Dermis microvascular lymphatic vessel endothelial cell (primary cell): ENCODE results near the gene MED29. TPM values are rescaled to one million over a fixed set of nuclear protein-coding genes. Genes with fewer than 3 reads are reported as not detected.

Experiments
- DNase-seq, 2 donors: peaks; one replicate each; pipeline versions ENCODE4 v3.0.0 to v3.0.0-alpha.2; 2010; ENCODE audit warnings: low read depth in 2 of 2
- total RNA-seq: library from RNA; depleted of rRNA; stranded (reverse); fragments of >200 nt; gene quantifications from 2 replicates; pipeline ENCODE4 v1.2.1, GENCODE V29; 2014

The MED29 gene
- total RNA-seq, 1 donor from 2014 or later: 11.6 TPM

DNA sequence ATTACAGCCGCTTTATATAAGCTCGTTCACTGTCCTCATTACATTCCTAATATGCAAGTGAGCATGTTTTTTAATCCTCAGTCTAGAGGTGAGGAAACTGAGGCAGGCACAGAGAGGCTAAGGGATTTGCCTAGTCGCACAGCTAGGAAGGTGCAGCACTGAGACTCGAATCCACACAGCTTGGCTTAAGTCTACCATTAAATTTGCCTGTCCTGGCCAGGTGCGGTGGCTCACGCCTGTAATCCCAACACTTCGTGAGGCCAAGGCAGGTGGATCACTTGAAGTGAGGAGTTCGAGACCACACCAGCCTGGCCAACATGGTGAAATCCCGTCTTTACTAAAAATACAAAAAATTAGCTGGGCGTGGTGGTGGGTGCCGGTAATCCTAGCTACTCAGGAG is 36.5 kb downstream of the MED29 start:
- DNase-seq: no peak

DNA sequence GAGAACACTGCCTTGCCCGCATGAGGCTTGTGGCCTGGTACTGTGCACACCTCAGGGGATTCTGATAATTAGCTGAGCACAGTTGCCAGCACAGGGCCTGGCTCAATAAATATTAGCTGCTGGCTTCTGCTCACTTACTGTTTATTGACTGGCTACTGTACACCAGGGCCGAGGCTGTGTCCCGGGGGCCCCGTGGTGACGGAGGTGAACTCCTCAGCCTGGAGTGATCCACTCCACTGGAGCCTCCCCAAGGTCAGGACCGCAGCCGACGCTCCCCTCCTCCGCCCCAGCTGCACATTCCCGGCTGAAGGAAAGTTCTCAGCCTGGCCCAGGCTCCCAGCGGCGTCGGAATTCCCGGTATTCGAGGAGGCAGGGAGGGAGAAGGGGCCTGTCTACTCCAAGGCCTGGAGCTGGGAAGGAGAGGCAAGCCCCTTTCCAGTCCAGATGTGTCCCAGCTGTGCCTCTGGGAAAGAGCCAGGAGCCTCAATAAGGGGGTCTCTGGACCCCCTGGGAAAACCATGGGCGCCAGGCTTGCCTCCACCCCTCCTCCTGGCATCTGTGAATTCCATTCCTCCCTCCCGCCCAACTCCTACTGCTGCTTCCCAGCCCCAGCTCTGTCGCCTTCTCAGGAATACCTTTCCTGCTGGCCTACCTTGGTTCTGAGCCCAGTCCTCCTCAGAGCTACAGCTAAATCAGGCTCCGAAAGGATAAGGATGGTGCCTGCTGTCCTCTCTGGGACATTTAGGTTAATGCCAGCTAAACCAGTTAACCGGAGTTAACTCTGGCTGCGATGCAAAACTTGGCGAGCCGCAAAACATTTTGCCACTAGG is 37.3 kb downstream of the MED29 start:
- DNase-seq: peak in 1 of 2 donors; percentile 76

DNA sequence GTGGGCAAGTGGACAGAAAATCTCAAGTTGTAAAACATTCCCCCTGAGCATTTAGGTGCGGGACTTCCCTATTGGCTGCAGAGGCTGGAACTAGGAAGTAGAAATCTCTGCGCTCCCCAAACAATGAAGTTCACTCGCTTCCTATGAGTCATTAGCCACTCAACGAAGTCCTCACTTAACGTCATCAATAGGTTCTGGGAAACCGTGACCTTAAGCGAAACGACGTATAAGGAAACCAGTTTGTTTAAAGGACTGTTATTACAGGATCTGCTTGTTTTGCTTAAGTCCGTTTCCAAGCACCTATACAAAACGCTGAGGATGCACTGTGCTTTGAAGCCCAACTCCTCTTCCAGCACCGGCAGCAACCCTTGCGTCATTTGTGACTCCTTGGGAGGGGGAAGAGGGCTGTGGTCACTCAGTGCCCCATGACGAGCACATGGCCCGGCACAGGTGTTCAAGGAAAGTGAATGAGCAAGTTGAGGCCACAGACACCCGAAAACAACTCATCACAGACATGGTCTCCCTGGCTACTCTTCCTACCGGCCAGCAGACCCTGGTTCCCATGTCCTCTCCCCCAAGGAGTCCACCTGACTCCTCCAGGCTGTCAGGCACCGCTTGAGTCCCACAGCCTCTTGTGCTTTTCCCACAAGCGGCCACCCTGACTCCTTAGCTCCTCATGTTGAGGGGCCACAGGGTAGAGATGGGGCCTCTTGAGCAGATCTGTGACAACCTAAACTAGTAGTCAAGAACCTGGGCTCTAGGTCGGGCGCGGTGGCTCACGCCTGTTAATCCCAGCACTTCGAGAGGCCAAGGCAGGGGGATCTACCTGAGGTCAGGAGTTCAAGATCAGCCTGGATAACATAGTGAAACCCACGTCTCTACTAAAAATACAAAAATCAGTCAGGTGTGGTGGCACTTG is 39.8 kb downstream of the MED29 start:
- DNase-seq: peak; percentile 99 to 100

DNA sequence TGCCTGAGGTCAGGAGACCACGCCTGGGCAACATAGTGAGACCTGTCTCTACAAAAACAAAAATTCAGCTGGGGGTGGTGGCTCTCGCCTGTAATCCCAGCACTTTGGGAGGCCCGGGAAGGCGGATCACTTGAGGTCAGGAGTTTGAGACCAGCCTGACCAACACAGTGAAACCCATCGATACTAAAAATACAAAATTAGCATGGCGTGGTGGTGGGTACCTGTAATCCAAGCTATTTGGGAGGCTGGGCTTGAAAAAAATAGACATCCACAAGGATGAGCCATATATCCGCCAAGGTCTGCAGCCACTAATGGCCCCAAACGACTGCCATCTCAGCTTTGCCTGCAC is 41.5 kb downstream of the MED29 start:
- DNase-seq: no peak

DNA sequence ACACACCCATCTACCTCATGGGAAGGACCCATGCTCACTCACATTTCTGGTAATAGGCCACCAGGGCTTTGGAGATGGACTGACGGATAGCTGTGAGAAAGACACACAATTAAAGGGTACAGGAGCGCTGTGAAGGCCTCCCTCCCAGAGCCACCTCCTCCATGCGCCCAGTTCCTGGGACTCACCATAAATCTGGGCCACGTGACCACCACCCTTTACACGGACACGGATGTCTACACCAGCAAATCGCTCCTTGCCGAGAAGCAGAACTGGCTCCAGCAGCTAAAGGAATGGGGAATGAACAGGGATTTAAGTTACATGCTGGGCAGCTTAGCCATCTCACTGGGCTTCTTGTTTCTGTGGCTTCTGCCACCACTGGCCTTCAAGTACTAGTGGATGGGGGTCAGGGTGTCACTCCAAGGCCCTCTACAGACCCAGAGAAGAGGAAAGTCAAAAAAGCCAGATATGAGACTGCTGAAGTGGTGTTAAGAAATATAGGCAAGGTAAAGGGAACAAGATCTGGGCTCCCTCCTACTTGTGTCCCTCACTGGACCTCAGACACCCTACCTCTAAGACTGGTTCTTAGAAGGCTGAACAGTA is 42.4 kb downstream of the MED29 start:
- no peak for DNase-seq

DNA sequence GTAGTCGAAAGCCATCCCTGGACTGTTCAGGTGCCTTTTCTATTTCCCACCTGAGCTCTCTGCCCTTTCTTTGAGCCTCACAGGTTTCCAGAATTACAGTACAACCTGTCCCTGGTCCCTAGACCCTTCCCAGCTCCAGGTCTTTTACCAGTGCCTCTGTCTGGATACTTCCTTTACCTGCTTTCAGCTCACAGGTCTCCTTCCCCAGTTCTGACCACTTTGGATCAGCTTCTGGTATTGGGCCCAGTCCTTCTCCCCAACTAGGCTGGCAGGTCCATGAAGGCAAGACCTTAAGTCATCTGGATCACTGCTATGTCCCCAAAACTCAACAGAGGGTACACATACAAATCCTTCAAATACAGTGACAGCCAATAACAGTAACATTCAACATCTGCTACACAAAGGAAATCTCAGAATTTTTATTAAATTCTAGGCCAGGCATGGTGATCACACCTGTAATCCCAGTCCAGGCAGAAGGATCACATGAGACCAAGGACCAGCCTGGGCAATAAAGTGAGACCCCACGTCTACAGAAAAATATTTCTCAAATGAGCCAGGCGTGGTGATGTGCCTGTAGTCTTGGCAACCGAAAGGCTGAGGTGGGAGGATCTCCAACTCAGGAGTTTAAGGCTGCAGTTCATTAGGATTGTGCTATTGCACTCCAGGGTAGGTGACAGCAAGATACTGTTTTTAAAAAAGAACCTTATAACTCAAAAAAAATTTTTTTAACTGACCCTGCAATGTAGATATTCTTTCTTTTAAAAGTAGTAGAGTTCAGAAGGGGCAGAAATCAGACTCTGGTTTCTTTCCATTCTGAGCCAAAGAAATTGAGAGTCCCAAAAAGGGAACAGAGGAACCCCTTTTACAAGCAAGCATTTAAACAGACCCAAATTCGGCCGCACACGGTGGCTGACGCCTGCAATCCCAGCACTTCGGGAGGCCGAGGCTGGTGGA is 43.2 kb downstream of the MED29 start:
- DNase-seq: no peak

DNA sequence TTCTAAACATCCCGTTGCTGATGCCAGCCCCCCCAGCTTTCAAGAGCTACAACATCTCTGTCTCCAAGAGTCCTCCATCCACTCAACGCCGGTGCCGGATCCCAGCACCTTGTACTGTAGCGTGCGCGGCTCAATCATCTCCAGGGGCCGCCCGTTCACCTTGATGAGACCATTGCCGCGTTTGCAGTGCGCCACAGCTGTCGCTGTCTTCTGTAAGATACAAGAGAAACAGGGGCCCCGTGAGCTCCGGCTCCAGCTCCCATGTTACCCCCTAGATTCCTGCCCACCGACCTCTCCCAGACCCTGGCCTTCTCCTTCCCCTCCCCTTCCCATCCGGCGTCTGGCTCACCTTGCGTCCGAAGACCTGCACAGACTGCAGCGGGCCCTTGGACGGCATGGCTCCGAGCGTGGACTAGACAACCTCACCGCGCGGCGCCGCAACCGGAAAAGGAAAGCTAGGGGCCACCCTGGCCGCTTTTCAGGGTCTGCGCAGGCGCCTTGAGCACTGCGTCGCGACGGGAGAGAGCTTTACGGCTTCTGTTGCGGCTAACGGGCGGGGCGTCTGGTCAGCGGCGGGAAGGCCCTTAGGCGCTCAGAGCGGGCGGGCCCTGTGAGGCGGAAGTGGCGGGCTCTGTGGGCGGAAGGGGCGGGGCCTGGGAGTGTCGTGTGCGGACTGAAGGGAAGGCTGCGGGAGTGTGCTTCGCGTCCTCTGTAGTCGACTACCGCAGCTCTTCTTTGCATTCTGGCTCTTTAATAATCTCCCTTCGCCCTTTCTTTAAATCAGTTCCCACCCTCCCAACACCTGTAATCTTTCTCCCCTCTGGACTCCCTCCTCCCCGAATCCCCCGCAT is 44.5 kb downstream of the MED29 start, which contains the start of gene RPS16:
Gene RPS16 (minus strand): TSS at position 451 of the 851 bp plus-strand sequence. CDS start 54 bp downstream, at position 397.
- DNase-seq: peak; percentile 95 to 98

DNA sequence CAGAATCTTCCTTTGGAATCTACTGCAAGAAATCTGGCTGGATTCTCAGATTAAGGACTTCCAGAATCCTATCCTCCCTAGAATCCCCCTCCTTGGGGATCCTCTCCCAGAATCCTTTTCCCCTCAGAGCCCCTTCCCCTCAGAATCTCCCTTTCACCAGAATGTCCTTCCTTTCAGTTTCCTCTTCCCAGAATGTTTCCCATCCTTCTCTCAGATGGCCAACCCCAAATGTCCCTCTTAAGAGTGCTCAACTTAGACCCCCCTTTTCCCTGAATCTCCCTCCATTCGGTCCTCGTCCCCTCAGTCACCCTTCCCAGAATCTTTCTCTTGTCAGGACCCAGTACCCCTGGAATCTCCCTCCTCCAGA is 45.2 kb downstream of the MED29 start:
- no peak for DNase-seq

DNA sequence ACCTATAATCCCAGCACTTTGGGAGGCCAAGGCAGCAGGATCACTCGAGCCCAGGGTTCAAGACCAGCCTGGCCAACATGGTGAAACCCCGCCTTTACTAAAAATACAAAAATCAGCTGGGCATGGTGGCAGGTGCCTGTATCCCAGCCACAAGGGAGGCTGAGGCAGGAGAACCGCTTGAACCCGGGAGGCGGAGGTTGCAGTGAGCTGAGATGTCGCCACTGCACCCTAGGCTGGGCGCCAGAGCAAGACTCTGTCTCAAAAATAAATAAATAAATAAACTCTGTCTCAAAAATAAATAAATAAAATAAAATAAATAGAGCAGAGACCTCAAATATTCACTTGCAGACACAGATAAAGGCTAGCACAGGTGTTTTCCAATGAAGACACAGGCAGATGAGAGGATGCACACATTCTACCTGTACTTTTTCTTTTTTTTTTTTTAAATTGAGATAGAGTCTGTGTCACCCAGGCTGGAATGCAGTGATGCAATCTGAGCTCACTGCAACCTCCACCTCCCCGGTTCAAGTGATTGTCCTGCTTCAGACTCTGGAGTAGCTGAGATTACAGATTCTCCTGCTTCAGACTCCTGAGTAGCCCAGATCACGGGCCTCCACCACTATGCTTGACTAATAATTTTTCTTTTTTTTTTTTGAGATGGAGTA is 47.2 kb downstream of the MED29 start:
- DNase-seq: no peak

DNA sequence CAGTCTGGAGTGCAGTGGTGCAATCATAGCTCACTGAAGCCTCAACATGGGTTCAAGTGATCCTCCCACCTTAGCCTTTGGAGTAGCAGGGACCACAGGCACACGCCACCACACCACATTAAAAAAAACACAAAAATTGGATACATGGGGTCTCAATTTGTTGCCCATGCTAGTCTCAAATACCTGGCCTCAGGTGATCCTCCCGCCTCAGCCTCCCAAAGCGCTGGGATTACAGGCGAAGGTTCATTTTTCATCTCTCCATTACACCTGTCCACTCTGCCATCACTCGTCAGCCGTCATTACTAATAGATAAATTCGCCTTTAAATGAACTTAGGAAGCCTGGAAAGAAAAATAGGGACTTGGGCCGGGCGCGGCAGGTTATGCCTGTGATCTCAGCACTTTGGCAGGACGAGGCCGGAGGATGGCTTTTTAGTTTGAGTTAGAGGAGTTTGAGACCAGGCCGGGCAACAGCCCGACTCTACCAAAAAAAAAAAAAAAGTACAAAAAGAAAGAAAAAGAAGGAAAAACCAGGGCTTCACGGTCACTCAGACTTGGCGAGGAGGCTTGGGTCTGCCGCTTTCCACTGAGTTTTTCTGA is 53.5 kb downstream of the MED29 start:
- DNase-seq: peak in 1 of 2 donors; percentile 25

DNA sequence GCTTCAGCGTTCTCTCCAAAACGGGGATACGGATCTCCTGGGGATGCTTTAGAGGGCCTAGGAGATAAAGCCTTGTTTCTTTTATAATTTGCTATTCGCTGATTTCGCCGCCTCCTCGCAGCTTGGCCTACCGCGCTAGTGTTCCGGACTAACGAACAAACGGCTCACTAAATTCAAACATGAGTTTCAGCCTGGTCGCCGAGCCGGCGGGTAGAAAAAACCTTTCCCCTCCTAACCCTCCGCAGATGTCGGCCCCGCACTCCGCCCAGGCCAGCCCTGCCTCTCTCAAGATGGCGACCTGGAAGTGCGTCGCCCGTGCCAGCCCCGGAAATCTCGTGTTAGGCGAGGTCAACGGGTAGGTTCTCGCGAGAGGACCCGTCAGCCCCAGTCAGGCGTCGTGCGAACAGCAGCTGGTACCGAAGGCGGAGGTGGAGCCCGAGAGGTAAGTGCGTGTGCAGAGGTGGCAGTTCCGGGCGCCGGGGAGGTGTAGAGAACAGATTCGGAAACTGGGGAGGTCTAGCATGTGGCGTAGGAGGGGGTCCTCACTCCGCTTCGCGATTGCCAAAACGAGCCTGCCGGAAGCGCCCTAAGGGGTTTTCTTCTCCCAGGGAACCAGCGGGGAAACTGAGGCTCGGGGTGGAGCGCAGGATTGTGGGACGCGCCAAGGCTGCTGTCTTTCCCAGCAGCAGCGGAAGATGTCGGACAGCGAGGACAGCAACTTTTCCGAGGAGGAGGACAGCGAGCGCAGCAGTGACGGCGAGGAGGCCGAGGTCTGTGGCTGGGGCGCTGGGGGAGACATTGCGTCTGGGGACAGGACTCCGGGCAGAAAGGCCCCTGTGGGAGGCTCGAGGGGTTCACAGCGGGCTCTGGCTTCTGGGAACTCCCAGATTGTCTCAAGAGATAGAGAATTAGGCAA is 54.3 kb downstream of the MED29 start, which contains the start of gene SUPT5H:
Gene SUPT5H (plus strand): TSS at position 387 of the 916 bp plus-strand sequence. CDS start 309 bp downstream, at position 696.
- peak; percentile 96 to 99 for DNase-seq

DNA sequence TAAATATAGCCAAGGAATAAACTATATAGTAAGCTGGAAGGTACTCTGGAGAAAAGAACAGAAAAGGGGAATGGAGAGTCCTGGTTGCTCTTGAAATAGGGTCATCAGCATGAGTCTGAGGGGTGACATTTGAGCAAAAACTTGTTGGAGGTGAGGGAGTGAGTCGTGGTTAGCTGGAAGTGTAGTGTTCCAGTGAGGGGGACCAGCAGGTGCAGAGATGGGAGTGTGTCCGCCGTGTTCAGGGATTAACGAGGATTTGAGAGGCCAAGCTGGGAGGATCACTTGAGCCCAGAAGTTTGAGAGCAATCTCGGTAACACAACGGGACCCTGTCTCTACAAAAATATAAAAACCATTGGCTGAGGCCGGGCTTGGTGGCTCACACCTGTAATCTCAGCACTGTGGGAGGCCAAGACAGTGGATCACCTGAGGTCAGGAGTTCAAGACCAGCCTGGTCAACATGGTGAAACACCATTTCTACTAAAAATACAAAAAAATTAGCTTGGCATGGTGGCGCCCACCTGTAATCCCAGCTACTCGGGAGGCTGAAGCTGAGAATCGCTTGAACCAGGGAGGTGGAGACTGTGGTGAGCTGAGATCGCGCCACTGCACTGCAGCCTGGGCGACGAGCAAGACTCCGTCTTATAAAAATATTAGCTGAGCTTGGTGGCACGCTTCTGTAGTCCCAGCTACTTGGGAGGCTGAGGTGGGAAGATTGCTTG is 55.3 kb downstream of the MED29 start:
- DNase-seq: no peak

DNA sequence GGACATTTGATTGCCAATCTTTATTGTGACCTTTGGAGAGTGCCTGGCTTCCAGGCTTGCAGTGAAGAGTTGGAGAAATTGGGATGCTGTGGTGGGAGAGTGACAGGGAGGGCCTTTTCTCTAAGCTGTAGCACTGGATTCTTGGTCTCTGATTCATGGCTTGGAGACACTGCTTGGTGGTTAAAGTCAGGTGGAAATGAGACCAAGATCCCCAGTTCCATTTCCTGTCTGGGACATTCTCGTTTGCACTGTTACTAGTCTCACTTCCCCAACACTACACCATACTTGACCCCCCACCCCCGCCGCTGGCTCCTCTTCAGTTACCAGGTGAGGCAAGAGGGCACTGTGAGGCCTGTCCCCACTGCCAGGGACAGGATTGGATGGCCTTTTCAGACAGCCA is 57.1 kb downstream of the MED29 start:
- DNase-seq: no peak

DNA sequence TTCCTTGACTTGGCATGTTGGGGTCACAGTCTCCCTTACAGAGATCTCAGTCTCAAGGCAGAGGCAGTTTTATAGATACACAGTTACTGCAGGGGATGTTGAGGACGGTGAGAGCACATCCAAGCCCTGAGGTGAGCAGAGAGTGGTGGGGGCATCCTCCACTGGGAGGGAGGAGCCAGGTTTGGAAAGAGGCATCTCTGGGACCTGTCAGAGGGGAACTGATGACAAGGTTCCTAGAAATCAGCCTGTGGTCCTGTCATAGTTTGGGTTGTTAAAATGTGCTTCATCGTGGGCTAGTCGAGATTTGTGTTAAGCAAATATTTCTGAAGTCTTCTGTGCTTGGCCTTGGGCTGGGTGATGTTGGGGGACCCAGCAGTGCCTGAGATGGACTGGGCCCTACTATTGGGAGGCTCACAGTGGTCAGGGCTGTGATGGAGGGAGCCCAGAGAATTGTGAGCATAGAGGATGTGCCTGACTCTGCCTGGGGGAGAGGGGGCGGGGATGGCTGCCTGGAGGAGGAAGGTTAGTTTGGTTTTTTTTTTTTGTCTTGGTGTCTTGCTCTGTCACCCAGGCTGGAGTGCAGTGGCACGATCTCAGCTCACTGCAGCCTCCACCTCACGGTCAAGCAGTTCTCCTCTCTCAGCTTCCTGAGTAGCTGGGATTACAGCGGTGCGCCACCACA is 58.1 kb downstream of the MED29 start:
- DNase-seq: no peak
